ENCODE measurements around the gene DYNC1LI1.

DNA sequence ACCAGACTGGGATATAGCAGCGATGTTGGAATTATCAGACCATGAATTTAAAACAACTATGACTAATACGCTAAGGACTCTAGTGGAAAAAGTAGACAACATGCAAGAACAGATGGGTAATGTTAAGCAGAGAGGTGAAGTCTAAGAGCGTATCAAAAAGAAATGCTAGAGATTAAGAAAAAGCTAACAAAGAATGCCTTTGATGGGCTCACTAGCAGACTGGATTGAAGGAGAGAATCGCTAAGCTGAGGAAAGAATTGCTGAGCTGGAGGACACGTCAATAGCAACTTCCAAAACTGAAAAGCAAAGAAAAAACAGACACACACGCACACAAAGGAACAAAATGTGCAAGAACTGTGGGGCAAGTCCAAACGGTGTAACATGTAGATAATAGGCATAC is 48.0 kb downstream of the DYNC1LI1 start:
- TF ChIP-seq RAD21 (IDR thresholded peaks at IDR 0.05) (no peak), FOXA1 (IDR thresholded peaks at IDR 0.05) (no peak), EGR1 (IDR thresholded peaks at IDR 0.05; ENCODE audit: low read depth in 2 of 2) (no peak), FOXA2 (IDR thresholded peaks at IDR 0.05) (no peak), HNF4A (conservative IDR thresholded peaks at IDR 0.05) (no peak), JUND (IDR thresholded peaks at IDR 0.05) (no peak), YY1 (IDR thresholded peaks at IDR 0.05) (no peak), GABPA (IDR thresholded peaks at IDR 0.05 in 1 of 2, conservative IDR thresholded peaks at IDR 0.05 in 1 of 2) (no peak), RXRA (IDR thresholded peaks at IDR 0.05) (no peak)
- TF ChIP-seq, protein P1, sequence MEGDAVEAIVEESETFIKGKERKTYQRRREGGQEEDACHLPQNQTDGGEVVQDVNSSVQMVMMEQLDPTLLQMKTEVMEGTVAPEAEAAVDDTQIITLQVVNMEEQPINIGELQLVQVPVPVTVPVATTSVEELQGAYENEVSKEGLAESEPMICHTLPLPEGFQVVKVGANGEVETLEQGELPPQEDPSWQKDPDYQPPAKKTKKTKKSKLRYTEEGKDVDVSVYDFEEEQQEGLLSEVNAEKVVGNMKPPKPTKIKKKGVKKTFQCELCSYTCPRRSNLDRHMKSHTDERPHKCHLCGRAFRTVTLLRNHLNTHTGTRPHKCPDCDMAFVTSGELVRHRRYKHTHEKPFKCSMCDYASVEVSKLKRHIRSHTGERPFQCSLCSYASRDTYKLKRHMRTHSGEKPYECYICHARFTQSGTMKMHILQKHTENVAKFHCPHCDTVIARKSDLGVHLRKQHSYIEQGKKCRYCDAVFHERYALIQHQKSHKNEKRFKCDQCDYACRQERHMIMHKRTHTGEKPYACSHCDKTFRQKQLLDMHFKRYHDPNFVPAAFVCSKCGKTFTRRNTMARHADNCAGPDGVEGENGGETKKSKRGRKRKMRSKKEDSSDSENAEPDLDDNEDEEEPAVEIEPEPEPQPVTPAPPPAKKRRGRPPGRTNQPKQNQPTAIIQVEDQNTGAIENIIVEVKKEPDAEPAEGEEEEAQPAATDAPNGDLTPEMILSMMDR (IDR thresholded peaks at IDR 0.05; ENCODE audit: low read depth, low read length, missing input control), result no peak
- TF ChIP-seq, protein P2, sequence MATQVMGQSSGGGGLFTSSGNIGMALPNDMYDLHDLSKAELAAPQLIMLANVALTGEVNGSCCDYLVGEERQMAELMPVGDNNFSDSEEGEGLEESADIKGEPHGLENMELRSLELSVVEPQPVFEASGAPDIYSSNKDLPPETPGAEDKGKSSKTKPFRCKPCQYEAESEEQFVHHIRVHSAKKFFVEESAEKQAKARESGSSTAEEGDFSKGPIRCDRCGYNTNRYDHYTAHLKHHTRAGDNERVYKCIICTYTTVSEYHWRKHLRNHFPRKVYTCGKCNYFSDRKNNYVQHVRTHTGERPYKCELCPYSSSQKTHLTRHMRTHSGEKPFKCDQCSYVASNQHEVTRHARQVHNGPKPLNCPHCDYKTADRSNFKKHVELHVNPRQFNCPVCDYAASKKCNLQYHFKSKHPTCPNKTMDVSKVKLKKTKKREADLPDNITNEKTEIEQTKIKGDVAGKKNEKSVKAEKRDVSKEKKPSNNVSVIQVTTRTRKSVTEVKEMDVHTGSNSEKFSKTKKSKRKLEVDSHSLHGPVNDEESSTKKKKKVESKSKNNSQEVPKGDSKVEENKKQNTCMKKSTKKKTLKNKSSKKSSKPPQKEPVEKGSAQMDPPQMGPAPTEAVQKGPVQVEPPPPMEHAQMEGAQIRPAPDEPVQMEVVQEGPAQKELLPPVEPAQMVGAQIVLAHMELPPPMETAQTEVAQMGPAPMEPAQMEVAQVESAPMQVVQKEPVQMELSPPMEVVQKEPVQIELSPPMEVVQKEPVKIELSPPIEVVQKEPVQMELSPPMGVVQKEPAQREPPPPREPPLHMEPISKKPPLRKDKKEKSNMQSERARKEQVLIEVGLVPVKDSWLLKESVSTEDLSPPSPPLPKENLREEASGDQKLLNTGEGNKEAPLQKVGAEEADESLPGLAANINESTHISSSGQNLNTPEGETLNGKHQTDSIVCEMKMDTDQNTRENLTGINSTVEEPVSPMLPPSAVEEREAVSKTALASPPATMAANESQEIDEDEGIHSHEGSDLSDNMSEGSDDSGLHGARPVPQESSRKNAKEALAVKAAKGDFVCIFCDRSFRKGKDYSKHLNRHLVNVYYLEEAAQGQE (IDR thresholded peaks at IDR 0.05), result no peak
- TF ChIP-seq, protein P3, sequence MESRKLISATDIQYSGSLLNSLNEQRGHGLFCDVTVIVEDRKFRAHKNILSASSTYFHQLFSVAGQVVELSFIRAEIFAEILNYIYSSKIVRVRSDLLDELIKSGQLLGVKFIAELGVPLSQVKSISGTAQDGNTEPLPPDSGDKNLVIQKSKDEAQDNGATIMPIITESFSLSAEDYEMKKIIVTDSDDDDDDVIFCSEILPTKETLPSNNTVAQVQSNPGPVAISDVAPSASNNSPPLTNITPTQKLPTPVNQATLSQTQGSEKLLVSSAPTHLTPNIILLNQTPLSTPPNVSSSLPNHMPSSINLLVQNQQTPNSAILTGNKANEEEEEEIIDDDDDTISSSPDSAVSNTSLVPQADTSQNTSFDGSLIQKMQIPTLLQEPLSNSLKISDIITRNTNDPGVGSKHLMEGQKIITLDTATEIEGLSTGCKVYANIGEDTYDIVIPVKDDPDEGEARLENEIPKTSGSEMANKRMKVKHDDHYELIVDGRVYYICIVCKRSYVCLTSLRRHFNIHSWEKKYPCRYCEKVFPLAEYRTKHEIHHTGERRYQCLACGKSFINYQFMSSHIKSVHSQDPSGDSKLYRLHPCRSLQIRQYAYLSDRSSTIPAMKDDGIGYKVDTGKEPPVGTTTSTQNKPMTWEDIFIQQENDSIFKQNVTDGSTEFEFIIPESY (IDR thresholded peaks at IDR 0.05), result no peak
